CD4-positive, CD25-positive, alpha-beta regulatory T cell (primary cell): ENCODE measurements around the gene PRPF19. TPM values are rescaled to one million over a fixed set of nuclear protein-coding genes. Genes with fewer than 3 reads are reported as not detected.

Experiments used
- ATAC-seq, 2 donors: fragments of 150-1000 bp; cut with Tn5 transposase; one replicate each; pipeline ENCODE4 v1.10.0; 2021; ENCODE audit warnings: low read depth in 2 of 2, moderate number of reproducible peaks in 2 of 2, moderate library complexity in 1 of 2
- DNase-seq, 3 donors: peaks; one replicate each; pipeline versions ENCODE4 v3.0.0 to v3.0.0-alpha.2; 2012 to 2022; ENCODE audit warnings: mixed read lengths in 1 of 3
- H3K27ac ChIP-seq: one replicate; pipeline ENCODE4 v1.7.0; 2013; ENCODE audit warnings: mild to moderate bottlenecking, low read length; ENCODE audit not compliant: insufficient read depth, poor library complexity, severe bottlenecking
- H3K27me3 ChIP-seq: one replicate; pipeline ENCODE4 v1.7.0; 2013; ENCODE audit warnings: low read length; ENCODE audit not compliant: control insufficient read depth, insufficient read depth
- H3K36me3 ChIP-seq: one replicate; pipeline ENCODE4 v1.7.0; 2013; ENCODE audit warnings: mild to moderate bottlenecking, low read length, moderate library complexity; ENCODE audit not compliant: control insufficient read depth, insufficient read depth
- H3K4me1 ChIP-seq: 2 replicates; pipeline ENCODE4 v1.7.0; 2013; ENCODE audit warnings: mild to moderate bottlenecking, low read length; ENCODE audit not compliant: insufficient read depth, control insufficient read depth, poor library complexity, severe bottlenecking
- H3K4me3 ChIP-seq: one replicate; pipeline ENCODE4 v1.7.0; 2013; ENCODE audit warnings: low read depth, mild to moderate bottlenecking, low read length, moderate library complexity
- H3K9me3 ChIP-seq, 2 experiments: 1 replicate in 1 of 2; 2 replicates in 1 of 2; pipeline ENCODE4 v1.7.0; 2013; ENCODE audit warnings: low read length in 2 of 2, mild to moderate bottlenecking in 1 of 2, moderate library complexity in 1 of 2; ENCODE audit not compliant: control insufficient read depth in 2 of 2
- H3K27ac Mint-ChIP-seq, 3 donors: one replicate each; pipeline ENCODE4 v1.8.0; 2020 to 2022; ENCODE audit warnings: mild to moderate bottlenecking in 3 of 3, mixed read lengths in 3 of 3, moderate library complexity in 2 of 3
- H3K27me3 Mint-ChIP-seq: one replicate; pipeline ENCODE4 v1.8.0; 2022; ENCODE audit warnings: mild to moderate bottlenecking, mixed read lengths
- H3K36me3 Mint-ChIP-seq: one replicate; pipeline ENCODE4 v1.8.0; 2020; ENCODE audit warnings: mixed read lengths
- H3K4me1 Mint-ChIP-seq, 4 donors: one replicate each; pipeline ENCODE4 v1.8.0; 2020 to 2022; ENCODE audit warnings: mixed read lengths in 4 of 4, mild to moderate bottlenecking in 1 of 4
- H3K4me3 Mint-ChIP-seq, 4 donors: one replicate each; pipeline ENCODE4 v1.8.0; 2020 to 2022; ENCODE audit warnings: mild to moderate bottlenecking in 4 of 4, mixed read lengths in 4 of 4, moderate library complexity in 3 of 4
- H3K9me3 Mint-ChIP-seq, 7 donors: one replicate each; pipeline ENCODE4 v1.8.0; 2020 to 2022; ENCODE audit warnings: mixed read lengths in 7 of 7, mild to moderate bottlenecking in 3 of 7, moderate library complexity in 2 of 7
- polyA plus RNA-seq, 4 donors: library from polyadenylated mRNA; unstranded; fragments of 300-500 nt; fragmentation: Illumina TruSeq; gene quantifications; one replicate each; pipeline ENCODE4 v1.2.3, GENCODE V29; 2021
- total RNA-seq: library from RNA; stranded (reverse); gene quantifications from one replicate; pipeline ENCODE4 v1.2.3, GENCODE V29; 2022

Gene PRPF19
- total and polyA plus RNA-seq, 5 donors from 2014 or later = 13.6 to 67.6 (median 13.9) TPM

DNA sequence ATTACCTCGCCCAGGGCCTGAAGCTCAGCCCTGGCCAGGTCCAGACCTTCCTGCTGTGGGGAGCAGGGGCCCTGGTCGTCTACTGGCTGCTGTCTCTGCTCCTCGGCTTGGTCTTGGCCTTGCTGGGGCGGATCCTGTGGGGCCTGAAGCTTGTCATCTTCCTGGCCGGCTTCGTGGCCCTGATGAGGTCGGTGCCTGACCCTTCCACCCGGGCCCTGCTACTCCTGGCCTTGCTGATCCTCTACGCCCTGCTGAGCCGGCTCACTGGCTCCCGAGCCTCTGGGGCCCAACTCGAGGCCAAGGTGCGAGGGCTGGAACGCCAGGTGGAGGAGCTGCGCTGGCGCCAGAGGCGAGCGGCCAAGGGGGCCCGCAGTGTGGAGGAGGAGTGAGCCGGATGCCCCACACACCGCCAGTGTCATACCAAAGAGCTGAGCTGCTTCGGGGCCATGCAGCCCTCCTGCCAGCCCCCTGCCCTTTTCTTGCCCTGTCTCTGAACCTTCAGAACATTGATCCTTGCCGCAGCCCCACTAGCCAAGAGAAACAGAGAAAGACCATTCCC is 15.5 kb upstream of the PRPF19 start:
- no peak for ATAC-seq
- H3K4me3 ChIP-seq = no peak overlapping the region
- H3K27me3 Mint-ChIP-seq = peaks cover 25% of the 10 kb centered on the region
- H3K4me3 Mint-ChIP-seq = no peak overlapping the region
- no peak overlapping the region for H3K27ac ChIP-seq
- no peaks in the 10 kb centered on the region for H3K9me3 Mint-ChIP-seq
- H3K4me1 ChIP-seq = peaks cover 21% of the 10 kb centered on the region
- no peak for DNase-seq
- H3K9me3 ChIP-seq = no peaks in the 10 kb centered on the region
- H3K4me1 Mint-ChIP-seq = peaks cover 0 to 30% (median 14%) of the 10 kb centered on the region in 4 donors
- H3K36me3 ChIP-seq = peaks cover 48% of the 10 kb centered on the region
- peaks cover 5% of the 10 kb centered on the region for H3K27me3 ChIP-seq
- peaks cover 44% of the 10 kb centered on the region for H3K36me3 Mint-ChIP-seq
- no peak overlapping the region for H3K27ac Mint-ChIP-seq

DNA sequence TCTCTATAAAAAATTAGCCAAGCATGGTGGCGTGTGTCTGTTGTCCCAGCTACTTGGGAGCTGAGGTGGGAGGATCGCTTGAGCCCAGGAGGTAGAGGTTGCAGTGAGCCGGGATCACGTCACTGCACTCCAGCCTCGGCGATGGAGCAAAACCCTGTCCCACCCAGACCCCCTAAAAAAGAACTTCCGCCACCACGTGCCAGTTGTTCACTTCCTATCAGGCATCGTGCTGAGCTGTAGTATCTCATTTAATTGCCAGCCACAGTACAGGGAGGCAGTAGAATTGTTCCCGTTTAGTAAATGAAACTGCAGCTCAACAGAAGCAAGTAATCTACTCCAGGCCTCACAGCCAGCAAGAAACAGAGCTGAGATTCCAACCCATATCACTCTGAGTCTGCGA is 14.9 kb upstream of the PRPF19 start:
- DNase-seq = no peak
- H3K4me3 ChIP-seq = no peak overlapping the region
- peaks cover 48% of the 10 kb centered on the region for H3K36me3 ChIP-seq
- peaks cover 19% of the 10 kb centered on the region for H3K27me3 Mint-ChIP-seq
- ATAC-seq = no peak
- peaks cover 0 to 36% (median 18%) of the 10 kb centered on the region in 4 donors for H3K4me1 Mint-ChIP-seq
- peaks cover 23% of the 10 kb centered on the region for H3K4me1 ChIP-seq
- no peak overlapping the region for H3K4me3 Mint-ChIP-seq
- peaks cover 41% of the 10 kb centered on the region for H3K36me3 Mint-ChIP-seq
- no peaks in the 10 kb centered on the region for H3K9me3 ChIP-seq
- no peak overlapping the region for H3K27ac Mint-ChIP-seq
- peaks cover 5% of the 10 kb centered on the region for H3K27me3 ChIP-seq
- no peaks in the 10 kb centered on the region for H3K9me3 Mint-ChIP-seq
- H3K27ac ChIP-seq = no peak overlapping the region

DNA sequence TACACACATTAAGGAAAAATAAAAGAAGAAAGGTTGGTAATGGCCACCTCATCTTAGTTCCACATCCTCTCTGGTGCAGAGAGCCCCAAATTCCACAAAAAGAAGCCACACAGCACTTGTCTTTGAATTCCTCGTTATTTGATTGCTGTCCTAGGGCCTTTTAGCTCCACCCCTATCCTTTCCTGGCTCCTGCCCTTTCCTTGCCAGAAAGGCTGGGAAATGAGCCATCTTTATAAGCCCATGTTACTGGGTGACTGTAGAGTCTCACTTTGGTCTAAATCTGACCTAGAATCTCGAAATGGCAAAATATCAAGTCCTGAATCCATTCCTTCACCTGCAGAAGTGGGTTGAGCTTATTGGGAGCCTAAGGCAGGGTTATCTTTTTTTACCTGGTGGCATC is 13.6 kb upstream of the PRPF19 start:
- Mint-ChIP-seq H3K36me3 (peaks cover 41% of the 10 kb centered on the region), H3K4me1 (peaks cover 4 to 44% (median 24%) of the 10 kb centered on the region in 4 donors), H3K9me3 (no peaks in the 10 kb centered on the region), H3K27ac (peak overlapping the region in 1 of 3 donors; percentile 65), H3K4me3 (peak overlapping the region in 2 of 4 donors; percentile 4 to 32), H3K27me3 (peaks cover 6% of the 10 kb centered on the region)
- no peak overlapping the region for H3K27ac ChIP-seq
- H3K27me3 ChIP-seq = no peaks in the 10 kb centered on the region
- no peak overlapping the region for H3K4me3 ChIP-seq
- H3K4me1 ChIP-seq = peaks cover 29% of the 10 kb centered on the region
- no peaks in the 10 kb centered on the region for H3K9me3 ChIP-seq
- no peak for DNase-seq
- peaks cover 48% of the 10 kb centered on the region for H3K36me3 ChIP-seq
- ATAC-seq = no peak

DNA sequence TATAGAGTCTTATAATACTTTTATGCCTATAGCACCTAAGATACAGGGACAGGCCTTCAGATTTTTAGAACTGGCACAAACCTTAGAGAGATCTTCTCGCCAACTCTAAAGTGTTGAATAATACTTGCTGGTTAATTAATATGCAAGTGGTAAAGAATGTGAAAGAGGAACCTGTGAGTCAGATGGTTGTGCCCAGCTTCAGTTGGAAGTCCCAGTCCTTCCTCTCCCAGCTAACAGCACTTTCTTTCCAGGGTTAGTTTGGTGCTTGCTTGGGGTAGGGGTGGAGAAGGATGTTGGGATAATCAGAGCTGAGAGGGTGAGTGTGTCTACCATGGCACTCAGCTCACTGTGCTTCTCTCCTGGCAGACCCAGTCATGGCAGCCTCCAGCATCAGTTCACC is 12.9 kb upstream of the PRPF19 start:
- Histone ChIP-seq H3K4me3 (no peak overlapping the region), H3K9me3 (no peaks in the 10 kb centered on the region), H3K36me3 (peaks cover 48% of the 10 kb centered on the region), H3K4me1 (peaks cover 29% of the 10 kb centered on the region), H3K27me3 (no peaks in the 10 kb centered on the region), H3K27ac (no peak overlapping the region)
- H3K4me1 Mint-ChIP-seq = peaks cover 4 to 47% (median 24%) of the 10 kb centered on the region in 4 donors
- DNase-seq (no peak), ATAC-seq (no peak)
- H3K4me3 Mint-ChIP-seq = no peak overlapping the region
- peaks cover 41% of the 10 kb centered on the region for H3K36me3 Mint-ChIP-seq
- H3K27ac Mint-ChIP-seq = no peak overlapping the region
- H3K9me3 Mint-ChIP-seq = no peaks in the 10 kb centered on the region
- peaks cover 6% of the 10 kb centered on the region for H3K27me3 Mint-ChIP-seq

DNA sequence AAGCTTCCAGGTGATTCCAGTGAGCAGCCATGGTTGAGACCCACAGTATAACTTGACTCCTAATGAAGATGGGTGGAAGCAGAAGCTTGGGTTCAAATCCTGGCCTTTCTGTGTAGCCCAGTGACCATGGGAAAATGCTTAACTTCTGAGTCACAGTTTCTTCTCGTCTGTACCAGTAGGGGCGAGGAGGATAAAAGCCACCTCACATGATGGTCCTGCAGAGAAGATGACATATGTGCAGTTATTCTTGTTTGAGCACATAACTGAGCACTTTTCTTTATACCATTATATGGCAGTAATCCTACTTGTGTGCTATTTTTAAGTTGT is 12.5 kb upstream of the PRPF19 start:
- no peak overlapping the region for H3K27ac Mint-ChIP-seq
- Histone ChIP-seq H3K36me3 (peaks cover 48% of the 10 kb centered on the region), H3K4me3 (no peak overlapping the region), H3K27ac (no peak overlapping the region), H3K27me3 (no peaks in the 10 kb centered on the region), H3K4me1 (peaks cover 29% of the 10 kb centered on the region), H3K9me3 (no peaks in the 10 kb centered on the region)
- H3K4me1 Mint-ChIP-seq = peaks cover 6 to 49% (median 24%) of the 10 kb centered on the region in 4 donors
- DNase-seq (no peak), ATAC-seq (no peak)
- peaks cover 41% of the 10 kb centered on the region for H3K36me3 Mint-ChIP-seq
- no peaks in the 10 kb centered on the region for H3K9me3 Mint-ChIP-seq
- peaks cover 6% of the 10 kb centered on the region for H3K27me3 Mint-ChIP-seq
- no peak overlapping the region for H3K4me3 Mint-ChIP-seq

DNA sequence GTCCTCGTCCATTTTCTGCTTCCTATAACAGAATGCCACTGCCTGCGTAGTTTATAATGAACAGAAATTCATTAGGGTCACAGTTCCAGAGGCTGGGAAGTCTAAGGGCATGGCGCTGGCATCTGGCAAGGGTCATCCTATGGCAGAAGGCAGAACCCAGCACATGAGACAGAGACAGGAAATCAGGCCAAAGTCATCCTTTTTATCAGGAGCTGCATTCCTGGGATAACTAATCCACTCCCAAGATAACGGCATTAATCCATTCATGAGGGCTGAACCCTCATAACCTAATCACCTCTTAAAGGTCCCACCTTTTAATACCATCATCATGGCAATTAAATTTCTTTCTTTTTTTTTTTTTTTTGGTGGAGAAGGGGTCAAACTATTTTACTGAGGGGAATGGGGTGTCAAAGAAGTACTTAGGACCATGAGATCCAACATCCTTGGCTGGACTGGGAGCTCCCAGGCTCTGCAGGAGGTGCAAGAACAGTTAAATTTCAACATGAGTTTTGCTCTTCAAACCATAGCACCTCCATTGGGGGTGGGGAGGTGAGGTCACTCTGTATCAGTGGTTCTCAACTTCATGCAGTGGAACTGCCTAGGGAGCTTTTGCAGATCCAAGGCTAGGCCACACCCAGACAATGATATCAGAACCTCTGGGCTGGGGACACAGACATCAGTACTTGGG is 12.0 kb upstream of the PRPF19 start:
- Mint-ChIP-seq H3K4me3 (no peak overlapping the region), H3K9me3 (no peaks in the 10 kb centered on the region), H3K27ac (no peak overlapping the region), H3K4me1 (peaks cover 11 to 52% (median 27%) of the 10 kb centered on the region in 4 donors), H3K27me3 (peaks cover 4% of the 10 kb centered on the region), H3K36me3 (peaks cover 40% of the 10 kb centered on the region)
- Histone ChIP-seq H3K9me3 (no peaks in the 10 kb centered on the region), H3K27ac (no peak overlapping the region), H3K36me3 (peaks cover 45% of the 10 kb centered on the region), H3K27me3 (no peaks in the 10 kb centered on the region), H3K4me3 (no peak overlapping the region), H3K4me1 (peaks cover 28% of the 10 kb centered on the region)
- DNase-seq (no peak), ATAC-seq (no peak)

DNA sequence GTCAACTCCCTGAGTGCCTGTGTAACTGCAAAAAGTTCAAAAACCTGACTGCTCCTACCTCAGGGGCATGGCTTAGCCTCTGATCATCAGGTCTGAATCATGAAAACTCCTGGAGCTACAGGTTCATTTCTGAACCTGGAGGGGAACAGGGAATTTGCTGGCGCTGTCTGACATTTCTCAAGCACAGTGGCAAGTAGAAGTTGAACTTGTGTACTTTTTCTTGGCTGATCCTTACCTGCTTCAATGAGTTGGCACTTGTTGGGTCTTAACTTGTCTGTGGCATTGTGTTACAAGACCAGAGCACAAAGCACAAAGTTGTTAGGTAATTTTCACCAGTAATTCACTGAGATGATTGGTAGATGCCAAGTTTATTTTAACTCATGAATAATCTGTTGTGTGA is 10.9 kb upstream of the PRPF19 start:
- Histone ChIP-seq H3K27me3 (no peaks in the 10 kb centered on the region), H3K27ac (no peak overlapping the region), H3K4me3 (no peak overlapping the region), H3K36me3 (peaks cover 34% of the 10 kb centered on the region), H3K4me1 (peaks cover 39% of the 10 kb centered on the region), H3K9me3 (no peaks in the 10 kb centered on the region)
- Mint-ChIP-seq H3K4me1 (peaks cover 12 to 51% (median 31%) of the 10 kb centered on the region in 4 donors), H3K9me3 (no peaks in the 10 kb centered on the region), H3K27ac (no peak overlapping the region), H3K27me3 (no peaks in the 10 kb centered on the region), H3K4me3 (peak overlapping the region; percentile 41 to 77 (median 56)), H3K36me3 (peaks cover 33% of the 10 kb centered on the region)
- ATAC-seq (no peak), DNase-seq (no peak)

DNA sequence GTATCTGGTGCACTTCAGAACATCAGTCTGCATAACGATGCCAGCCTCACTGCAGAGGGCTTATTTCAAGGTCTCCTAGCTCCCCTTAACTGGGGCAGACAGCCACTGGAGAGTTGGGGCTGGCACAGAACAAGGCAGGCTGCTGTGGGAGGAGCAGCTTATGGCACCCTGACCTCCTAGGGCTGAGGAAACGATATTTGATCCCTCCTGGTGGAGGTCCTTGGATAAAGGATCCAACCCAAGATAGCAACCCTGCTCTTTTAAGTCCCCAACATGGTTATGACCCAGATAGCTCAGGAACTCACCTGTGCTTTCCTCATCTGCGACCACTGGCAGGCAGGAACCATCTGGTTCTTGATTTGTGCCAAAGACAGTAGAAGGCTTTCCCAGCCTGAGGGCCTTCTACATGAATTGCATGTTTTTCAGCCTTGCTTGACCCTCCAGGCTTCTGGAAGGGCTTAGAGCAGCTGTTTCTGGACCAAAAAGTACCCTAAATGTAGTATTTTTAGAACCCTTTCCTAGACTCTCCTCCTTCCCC is 10.4 kb upstream of the PRPF19 start:
- H3K27ac ChIP-seq = no peak overlapping the region
- H3K27me3 ChIP-seq = no peaks in the 10 kb centered on the region
- H3K4me3 ChIP-seq = no peak overlapping the region
- H3K36me3 ChIP-seq = peaks cover 29% of the 10 kb centered on the region
- no peak overlapping the region for H3K27ac Mint-ChIP-seq
- H3K9me3 ChIP-seq = no peaks in the 10 kb centered on the region
- no peak for ATAC-seq
- H3K9me3 Mint-ChIP-seq = no peaks in the 10 kb centered on the region
- DNase-seq = no peak
- peaks cover 39% of the 10 kb centered on the region for H3K4me1 ChIP-seq
- peaks cover 30% of the 10 kb centered on the region for H3K36me3 Mint-ChIP-seq
- peaks cover 17 to 56% (median 36%) of the 10 kb centered on the region in 4 donors for H3K4me1 Mint-ChIP-seq
- H3K27me3 Mint-ChIP-seq = no peaks in the 10 kb centered on the region
- H3K4me3 Mint-ChIP-seq = peak overlapping the region; percentile 41 to 89 (median 73)
